HTR-8/SVneo (cell line): Measurements from ENCODE around the gene PCGF3.
"Not testable (repeated sequence)": the region's sequence is repeated elsewhere in the genome, so short reads cannot be mapped to it uniquely, and the experiment has no call there.

Experiments used
- DNase-seq: peaks from one replicate; pipeline ENCODE4 v3.0.0; 2011; ENCODE audit warnings: low spot score, mixed read lengths; ENCODE audit not compliant: insufficient read length
- FAIRE-seq: peaks from 2 replicates; lab custom pipeline; 2011; peaks lifted over from hg19 to GRCh38; lab: Jason Lieb, UNC

The PCGF3 gene

GRCh38 chr4:789571-790465, 84.2 kb downstream of the PCGF3 start:
- FAIRE-seq (no peak), DNase-seq (no peak)

- FAIRE-seq (no peak), DNase-seq (no peak)
Measured at GRCh38 chr4:790466-790820, 84.8 kb downstream of the PCGF3 start.

GRCh38 chr4:791252-791897, 85.7 kb downstream of the PCGF3 start:
- FAIRE-seq (no peak), DNase-seq (no peak)

DNA sequence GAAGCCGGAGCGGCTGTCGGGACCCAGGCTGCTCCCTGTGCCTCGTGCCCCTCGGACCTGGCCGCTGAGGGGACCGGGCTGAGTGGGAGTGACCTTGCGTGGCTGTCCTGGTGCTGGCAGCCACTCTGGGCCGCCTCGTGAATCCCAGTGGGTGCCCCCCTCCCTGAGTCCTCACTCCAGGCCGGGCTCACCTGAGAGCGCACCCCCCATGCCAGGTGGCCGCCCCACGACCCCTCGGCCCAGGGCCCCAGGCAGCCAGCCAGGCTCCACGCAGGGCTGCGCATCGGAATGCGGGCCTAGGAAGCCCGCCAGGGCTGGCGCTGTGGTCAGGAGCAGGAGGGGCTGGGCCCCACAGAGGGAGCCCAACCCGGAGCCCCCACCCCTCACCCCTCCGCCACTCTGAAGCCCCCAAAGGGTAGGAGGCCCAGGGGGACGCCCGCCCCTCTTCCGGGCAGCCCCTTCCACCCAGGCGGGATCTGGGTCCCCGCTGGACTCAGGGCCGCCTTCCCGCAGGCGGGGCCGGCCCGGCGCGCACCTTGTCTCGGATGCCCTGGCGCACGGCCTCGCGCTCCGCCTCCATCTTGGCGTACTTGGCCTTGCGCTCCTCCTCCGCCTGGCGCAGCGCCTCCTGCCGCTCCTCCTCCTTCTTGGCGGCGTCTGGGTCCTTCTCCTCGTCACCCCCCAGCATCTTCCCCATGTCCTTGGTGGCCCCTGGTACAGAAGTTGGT, 86.4 kb downstream of the PCGF3 start:
- DNase-seq (no peak), FAIRE-seq (no peak)

DNA sequence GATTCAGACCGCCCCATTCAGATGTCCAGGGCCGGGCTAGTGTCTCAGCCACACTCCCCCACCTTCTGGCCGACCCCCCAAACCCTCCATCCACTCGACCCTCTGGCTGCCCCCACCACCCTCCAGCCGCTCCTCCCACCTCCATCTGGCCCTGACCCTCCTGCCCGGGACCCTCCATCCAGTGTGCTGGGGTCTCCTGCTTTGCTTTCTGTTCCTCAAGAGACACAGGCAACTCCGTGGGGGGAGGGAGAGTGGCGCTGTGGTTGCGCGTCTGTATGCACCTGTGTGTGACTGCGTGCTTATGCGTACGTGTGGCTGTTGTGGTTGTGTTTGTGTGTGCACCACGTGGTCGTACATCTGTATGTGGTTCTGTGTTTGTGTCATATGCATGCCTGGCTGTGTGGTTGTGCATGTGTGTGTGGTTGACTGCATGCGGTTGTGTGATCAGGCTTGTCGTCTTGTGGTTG, 87.0 kb downstream of the PCGF3 start:
- DNase-seq (no peak), FAIRE-seq (peak; percentile 72)

- no peak for FAIRE-seq
- no peak for DNase-seq
Measured at GRCh38 chr4:793093-793861, 87.6 kb downstream of the PCGF3 start.

DNA sequence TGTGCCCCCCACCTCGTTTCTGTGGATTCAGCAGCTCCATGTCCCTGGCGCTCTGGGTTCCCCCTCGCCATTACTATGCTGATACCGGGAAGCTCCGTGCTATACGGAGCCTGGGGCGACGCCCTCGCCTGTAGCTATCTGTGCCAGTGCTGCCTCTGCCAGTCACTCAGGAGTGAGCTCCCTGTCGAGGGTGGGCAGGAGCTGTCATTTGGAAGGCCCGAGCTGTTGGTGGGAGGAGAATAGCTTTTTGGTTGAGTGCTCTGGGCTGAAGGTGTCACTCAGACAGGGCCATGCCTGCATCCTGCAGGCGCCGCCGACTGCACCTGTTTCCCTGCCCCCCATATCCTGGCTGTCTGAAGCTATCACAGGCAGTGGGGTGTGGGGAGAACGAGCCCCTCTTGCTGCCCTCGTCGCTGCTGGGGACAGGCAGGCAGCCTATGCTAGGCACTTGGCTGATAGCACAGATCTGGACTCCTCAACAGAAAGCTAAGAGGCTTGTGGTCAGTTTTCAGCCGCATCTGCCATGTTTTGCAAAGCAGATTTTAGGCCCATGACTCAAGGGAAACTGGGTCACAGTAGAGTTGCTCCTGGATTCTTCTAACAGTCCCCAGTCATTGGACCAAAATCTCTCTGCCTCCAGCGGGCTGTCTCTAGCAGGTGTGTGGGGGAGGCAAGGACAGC, 88.4 kb downstream of the PCGF3 start:
- no peak for FAIRE-seq
- DNase-seq: no peak

DNA sequence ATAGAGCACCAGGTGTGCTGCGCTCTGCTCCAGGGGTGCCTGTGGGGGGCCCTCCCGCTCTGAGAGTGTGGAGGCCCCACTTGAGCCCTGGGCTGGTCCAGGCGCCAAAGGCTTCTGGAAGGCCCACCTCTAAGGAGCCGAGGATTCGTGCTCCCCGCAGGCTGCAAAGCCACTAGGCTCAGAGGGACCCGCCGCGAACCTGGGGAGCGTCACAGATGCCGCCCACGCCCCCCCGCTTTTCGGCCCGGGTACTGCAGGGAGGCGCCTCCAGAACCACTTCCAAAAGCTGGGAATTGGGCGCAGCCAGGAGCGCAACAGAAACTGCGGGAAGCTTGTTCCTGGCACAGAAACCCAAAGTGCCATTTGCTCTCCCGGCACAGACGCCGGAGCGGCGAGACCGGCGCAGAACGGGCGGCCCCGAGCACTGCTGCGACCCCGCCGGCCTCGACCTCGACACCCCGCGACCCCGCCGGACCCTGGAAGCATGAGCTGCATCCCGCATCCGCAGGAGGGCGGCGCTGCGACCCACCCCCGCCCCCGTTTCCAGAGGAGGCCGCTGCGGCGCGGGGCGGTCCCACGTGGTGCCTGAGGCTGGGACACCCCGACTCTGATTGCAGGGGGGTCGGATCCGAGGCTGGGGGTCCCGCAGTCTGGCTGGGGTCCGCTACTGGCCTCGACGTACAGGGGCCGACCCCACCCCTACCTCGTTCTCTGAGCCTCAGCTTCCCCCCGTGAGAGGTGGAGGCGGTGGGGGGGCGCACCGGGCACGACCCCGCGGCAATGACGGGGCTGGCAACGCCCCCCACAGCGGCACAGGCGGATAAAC, 89.5 kb downstream of the PCGF3 start:
- no peak for FAIRE-seq
- DNase-seq: no peak

DNA sequence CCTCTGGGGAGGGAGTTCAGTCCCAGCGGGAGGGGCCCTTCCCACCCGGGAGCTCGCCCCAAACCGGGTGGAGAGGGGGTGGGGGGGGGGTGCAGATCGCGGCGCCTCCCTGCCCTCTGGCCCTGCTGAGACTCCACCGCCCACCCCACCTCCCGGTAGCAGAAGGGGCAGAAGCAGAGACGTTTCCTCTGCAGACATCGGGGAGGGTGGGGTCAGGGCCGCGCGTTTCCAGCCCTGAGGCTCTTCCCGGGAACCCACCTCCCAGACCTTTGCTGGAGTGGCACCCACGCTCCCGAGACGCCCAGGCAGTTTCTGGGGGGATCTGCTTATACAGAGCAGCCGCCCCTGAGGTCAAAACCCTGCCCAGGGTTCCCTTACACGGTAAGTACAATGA, 90.1 kb downstream of the PCGF3 start:
- DNase-seq: no peak
- no peak for FAIRE-seq

DNA sequence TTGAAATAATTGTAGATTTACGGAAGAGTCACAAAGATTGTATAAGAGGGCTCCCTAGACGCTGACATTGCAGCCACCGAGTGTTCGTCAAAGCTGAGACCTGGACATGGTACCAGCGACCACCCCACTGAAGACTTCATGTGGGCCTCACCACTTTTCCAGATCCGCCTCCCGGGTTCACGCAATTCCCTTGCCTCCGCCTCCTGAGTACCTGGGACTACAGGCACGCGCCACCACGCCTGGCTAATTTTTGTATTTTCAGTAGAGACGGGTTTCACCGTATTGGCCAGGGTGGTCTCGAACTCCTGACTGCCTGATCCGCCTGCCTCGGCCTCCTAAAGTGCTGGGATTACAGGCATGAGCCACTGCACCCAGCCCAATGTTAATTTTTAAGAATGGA, 90.6 kb downstream of the PCGF3 start:
- DNase-seq: no peak
- no peak for FAIRE-seq

GRCh38 chr4:797066-797465, 91.4 kb downstream of the PCGF3 start:
- FAIRE-seq (no peak), DNase-seq (no peak)

- DNase-seq: no peak
- FAIRE-seq: no peak
Measured at GRCh38 chr4:801436-802124, 95.9 kb downstream of the PCGF3 start.

- FAIRE-seq: no peak
- DNase-seq: no peak
Measured at GRCh38 chr4:803884-804283, 98.3 kb downstream of the PCGF3 start.

- DNase-seq (no peak), FAIRE-seq (no peak)
Measured at GRCh38 chr4:804804-805203, 99.2 kb downstream of the PCGF3 start.

- FAIRE-seq, DNase-seq: not testable (repeated sequence)
Measured at GRCh38 chr4:806979-807378, 101.3 kb downstream of the PCGF3 start.

- DNase-seq (no peak), FAIRE-seq (no peak)
Measured at GRCh38 chr4:807792-808191, 102.2 kb downstream of the PCGF3 start.

- FAIRE-seq (no peak), DNase-seq (no peak)
Measured at GRCh38 chr4:808860-809570, 103.4 kb downstream of the PCGF3 start.

DNA sequence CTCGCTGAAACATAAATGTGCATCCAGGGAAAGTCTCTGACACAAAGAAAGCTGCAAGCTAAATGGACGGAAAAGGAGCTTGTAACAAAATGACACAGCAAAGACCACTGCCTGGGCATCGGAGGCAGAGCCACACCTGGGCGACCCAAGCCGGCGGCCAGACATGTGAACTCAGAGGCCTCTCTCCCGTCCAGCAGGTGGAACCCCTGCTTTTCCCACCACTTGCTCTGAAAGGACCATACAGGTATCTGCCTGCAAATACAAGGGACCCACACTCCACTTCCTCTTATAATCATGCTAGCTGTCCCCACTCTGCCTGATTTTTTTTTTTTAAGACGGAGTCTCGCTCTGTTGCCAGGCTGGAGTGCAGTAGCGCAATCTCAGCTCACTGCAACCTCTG, 108.3 kb downstream of the PCGF3 start:
- DNase-seq (no peak), FAIRE-seq (no peak)
